ENCODE measurements around the gene COL24A1. TPM values are rescaled to one million over a fixed set of nuclear protein-coding genes. Genes with fewer than 3 reads are reported as not detected.

The COL24A1 gene
- total RNA-seq, 1 experiment from 2014 or later = 0.34 TPM

- DNase-seq (ENCODE audit: low read depth) = peak; percentile 55
Observed at GRCh38 chr1:85692730-85693314, 463.8 kb downstream of the COL24A1 start.

GRCh38 chr1:85689775-85690404 is 466.7 kb downstream of the COL24A1 start:
- DNase-seq (ENCODE audit: low read depth) = no peak

- no peak for DNase-seq (ENCODE audit: low read depth)
Observed at GRCh38 chr1:85683292-85684025, 473.1 kb downstream of the COL24A1 start.

- DNase-seq (ENCODE audit: low read depth) = peak; percentile 25
Observed at GRCh38 chr1:85681087-85681486, 475.5 kb downstream of the COL24A1 start.

Other genes starting within 250 kb of the COL24A1 start
- gene ODF2L, start 239.6 kb upstream of the COL24A1 start, total RNA-seq (2014; rRNA removed) = 18.7 and 22.7 TPM in 2 replicates

Data from LHCN-M2 (cell line).